ENCODE data around the gene INO80D.
A peak's percentile ranks its signal among the peaks of the same experiment; 100 is the strongest.

The INO80D gene

DNA sequence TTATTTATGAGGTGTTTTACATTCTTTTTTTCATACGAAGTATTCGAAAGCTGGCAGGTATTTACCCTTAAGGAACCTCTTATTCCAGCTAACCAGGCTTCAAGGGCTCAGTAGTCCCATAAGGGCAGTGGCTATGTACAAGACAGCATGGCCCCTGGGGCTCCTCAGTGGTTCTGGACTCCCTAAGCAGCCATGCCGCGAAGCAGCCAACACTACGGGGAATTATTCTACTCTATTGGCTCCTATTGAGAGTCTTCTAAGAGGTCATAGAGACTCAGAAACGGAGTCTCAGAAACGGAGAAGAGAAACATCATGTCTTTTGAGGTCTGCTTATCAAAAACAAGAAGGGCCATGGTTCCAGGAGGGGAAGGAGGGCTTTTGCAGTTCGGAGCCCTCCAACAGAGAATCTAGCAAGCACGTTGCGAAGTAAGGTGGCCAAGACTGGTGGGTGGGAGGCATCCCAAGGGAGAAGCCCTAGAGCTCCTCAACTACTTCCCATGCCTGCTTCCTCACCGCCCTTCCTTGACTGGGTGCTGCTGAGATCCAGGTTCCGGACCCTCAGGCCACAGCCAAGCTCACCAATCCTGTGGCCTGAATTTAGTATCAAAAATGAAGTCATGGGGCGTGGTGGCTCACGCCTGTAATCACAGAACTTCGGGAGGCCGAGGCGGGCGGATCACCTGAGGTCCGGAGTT lies 109.7 kb downstream of the INO80D start:
- DNase-seq: no peak

DNA sequence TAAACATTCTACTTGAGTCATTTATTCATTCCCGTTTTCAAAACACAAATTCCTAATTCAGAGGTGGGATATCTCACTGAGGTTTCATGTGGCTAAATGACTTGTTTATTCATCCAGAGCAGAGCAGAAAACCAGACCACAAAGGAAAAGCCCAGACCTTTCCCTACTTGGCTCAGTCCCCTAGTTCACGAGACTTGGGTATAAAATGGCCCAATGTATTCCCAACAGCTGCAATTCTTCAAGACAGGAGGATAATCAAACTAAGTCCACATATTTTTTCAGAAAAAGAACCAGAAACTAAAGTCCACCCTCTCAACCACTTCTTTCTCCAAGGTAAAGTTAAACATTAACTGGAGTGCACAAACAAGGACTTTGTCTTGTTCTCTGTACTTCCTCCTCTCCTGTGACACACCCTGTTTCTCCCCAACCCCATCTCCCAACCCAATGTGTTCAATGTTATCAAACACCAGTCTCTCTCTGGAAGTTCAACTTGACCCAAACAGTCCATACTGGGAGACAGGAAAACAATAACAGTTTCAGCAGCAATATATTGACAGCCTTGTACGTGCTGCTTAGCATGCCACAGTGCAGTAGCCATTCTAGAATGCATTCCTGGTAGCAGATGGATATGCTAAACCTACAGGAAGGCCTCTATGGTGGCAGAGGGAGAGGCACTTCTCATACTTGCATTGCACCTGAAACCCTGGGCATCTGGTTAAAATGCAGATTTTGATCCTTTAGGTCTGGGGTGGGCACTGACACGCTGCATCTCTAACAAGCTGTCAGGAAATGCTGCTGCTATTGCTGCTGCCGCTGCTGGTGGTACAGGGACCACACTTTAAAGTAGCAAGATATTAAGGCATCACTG lies 110.7 kb downstream of the INO80D start:
- no peak for DNase-seq

DNA sequence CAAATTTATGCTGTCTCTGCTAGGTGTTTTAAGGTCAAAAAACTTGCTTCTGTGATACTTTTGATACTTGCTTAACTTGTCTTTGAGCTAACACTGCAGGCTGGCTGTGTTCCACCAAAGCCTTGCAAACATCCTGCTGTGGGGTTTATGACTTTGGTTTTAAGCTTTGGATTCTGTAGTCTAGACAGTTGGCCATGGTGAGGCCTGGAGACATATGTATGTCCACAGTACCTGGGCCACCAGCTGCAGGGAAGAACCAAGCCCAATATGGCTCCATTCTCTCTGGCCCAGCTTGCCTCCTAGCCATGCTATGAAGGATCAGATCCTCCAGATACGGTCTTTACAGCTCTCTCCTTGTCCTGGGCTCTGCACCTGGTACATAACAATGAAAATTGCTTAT lies 113.9 kb downstream of the INO80D start:
- DNase-seq: no peak

DNA sequence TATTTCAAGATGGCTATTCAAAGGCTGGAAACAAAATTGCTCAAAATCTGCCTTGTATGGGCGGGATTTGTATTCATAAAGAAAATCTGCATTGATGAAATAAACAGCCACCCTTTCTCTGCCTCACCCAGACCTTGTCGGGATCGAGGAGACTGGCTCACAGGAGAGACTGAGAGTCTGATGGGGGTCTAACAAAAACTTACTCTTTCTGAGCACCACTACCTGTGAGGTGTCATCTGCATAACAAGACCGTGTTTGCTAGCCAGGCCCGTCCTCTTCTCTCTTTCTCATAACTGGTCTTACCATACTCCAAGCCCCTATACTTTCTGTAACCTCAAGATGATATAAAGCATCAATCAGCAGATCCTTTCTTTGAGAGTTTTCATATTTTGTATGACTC lies 115.6 kb downstream of the INO80D start:
- DNase-seq: no peak

GRCh38 chr2:205969584-205969983 lies 116.4 kb downstream of the INO80D start:
- DNase-seq: no peak

- DNase-seq: no peak
These were observed 118.4 kb downstream of the INO80D start for GRCh38 chr2:205967391-205968075.

DNA sequence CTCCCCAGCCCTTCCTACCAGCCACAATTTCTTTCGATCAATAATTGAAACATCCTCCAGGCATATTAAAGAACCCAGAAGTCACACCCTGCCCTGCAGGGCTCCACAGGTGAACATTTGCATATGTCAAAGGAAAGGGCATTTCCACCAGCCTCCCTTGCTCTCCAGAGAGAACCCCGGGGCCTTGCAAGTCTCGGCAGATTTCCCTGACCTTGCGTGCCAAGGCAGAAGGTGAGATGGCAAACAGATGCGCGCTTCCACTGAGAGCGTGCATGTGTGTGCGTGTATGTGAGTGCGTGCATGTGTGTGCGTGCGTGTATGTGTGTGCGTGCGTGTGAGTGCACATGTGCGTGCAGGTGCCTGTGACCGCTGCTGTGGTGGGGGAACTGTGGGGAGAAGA lies 120.3 kb downstream of the INO80D start:
- DNase-seq: no peak

DNA sequence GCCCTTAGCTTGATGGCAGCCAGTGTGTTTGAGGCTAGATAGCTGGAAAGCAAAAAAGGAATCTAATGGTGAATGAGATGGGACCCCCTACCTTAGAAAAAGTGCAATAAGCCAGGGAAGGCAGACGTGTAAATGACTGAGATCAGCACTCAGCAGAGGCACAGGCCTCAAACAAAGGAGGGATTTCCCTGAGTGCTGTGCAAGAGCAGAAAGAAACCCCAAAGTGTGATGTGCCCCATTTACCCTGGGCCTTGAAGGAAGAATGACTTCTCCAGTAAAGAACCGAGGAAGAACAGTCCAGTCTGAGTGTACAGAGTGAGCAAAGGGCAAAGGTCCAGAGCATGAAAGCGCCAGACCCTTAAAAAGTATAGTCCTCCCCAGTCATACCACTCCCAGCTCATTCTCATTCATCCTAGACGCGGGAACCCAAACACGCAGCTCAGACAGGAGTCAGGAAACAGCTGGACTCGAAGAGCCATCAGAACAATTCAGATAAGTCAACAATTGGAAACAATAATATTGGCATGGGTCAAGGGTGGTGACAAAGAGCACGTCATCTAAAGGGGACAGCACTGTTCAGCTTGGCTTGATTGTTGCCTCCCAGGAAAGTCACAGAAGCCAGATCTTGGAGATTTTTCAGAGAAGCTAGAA lies 121.7 kb downstream of the INO80D start:
- DNase-seq: no peak

GRCh38 chr2:205959521-205959920 lies 126.5 kb downstream of the INO80D start:
- no peak for DNase-seq

DNA sequence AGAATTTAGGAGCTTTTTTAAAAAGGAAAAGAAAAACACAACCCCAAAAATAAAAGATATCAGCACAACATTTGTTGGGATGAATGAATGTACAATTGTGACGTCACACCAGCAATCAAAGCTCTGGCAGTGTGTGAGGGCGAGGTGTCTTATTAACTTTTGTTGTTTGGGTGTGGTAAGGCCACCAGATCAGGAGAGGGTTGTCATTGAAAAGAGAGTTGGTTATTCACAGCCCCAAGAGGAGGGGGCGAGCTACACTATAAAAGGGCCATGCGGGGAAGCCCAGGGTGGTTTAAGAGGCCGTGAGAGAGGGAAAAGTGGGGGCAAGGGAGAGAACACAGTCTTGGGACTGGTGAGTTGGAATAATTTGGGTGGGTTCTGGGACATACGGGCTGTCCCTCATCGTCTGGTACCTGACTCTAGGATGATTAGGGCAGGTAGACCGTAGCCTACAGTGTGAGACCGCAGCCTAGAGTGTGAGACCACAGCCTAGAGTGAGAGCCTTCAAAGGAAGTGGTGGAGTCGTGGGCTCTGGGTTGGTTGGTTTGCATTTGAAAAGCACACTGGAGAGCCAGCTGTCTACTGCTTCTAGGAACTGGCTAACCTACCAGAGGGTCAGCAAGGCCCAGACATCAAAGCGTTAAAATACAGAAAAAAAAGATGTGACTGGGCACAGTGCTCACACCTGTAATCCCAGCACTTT lies 128.4 kb downstream of the INO80D start:
- no peak for DNase-seq

GRCh38 chr2:205954707-205955106 lies 131.3 kb downstream of the INO80D start:
- no peak for DNase-seq

DNA sequence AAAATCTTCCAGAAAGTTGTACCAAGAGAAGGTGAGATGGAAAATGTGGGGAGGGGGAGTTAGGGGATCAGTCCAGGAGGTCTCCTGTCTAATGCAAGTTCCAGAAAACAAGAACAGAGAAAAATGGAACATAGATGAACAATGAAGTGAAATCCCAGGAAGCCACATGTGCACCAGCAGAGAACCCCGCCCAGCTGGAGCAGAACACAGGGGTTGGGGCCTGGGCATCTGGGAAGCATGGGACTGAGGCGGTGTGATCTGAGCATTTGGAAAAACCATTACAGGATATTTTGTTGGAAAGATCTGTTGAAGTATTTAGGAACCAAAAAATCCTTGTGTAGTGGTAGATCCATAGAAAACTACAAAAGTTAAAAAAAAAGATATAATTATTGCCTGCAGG lies 133.7 kb downstream of the INO80D start:
- no peak for DNase-seq

DNA sequence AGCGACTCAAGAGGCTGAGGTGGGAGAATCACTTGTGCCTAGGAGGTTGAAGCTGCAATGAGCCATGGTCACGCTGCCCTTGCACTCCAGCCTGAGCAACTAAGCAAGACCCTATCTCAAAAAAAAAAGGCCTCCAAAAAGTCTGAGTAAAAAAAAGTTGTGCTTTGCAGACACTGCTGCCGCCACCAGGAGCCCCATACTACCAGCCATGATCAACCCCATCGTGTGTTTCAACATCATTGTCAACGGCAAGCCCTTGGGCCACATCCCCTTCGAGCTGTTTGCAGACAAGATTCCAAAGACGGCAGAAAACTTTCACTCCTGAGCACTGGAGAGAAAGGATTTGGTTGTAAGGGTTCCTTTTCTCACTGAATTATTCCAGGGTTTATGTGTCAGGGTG lies 137.1 kb downstream of the INO80D start:
- DNase-seq: no peak

DNA sequence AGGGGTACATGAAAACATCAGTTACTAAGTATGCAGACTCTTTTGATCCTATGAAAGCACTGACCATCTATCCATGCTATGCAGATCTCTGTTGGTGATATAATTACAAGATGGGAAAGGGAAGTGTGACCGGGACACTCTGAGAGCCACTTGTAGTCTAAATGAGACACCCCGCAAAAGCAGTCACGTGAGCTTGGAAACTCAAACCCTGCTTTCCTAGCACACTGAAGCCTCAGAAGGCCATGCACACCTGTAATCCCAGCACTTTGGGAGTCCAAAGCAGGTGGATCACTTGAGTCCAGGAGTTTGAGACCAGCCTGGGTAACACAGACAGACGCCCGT lies 137.5 kb downstream of the INO80D start:
- no peak for DNase-seq

GRCh38 chr2:205947621-205948495 lies 138.1 kb downstream of the INO80D start:
- peak; percentile 68 for DNase-seq

GRCh38 chr2:205946226-205946625 lies 139.7 kb downstream of the INO80D start:
- no peak for DNase-seq

Data from NCI-H345 (cell line).